GM12878 (cell line): Measurements from ENCODE around the gene VTN. TPM values are rescaled to one million over a fixed set of nuclear protein-coding genes. Genes with fewer than 3 reads are reported as not detected.

Experiments used
- ATF7 ChIP-seq: fragments of 450-650 bp; IDR thresholded peaks from 2 replicates; pipeline ENCODE4 v1.6.1; 2016; ENCODE audit warnings: low read depth, mild to moderate bottlenecking
- BHLHE40 ChIP-seq, 2 experiments: fragments of 450-650 bp in 1 of 2; IDR thresholded peaks; 2 replicates each; pipeline ENCODE4 v1.6.1; 2011 to 2017; ENCODE audit warnings: low read depth in 2 of 2, borderline replicate concordance in 1 of 2, improper control_type of control experiment in 1 of 2, low read length in 1 of 2, mild to moderate bottlenecking in 1 of 2
- DPF2 ChIP-seq: fragments of 450-650 bp; IDR thresholded peaks from 2 replicates; pipeline ENCODE4 v1.6.1; 2017; ENCODE audit warnings: mild to moderate bottlenecking
- EGR1 ChIP-seq, 2 experiments: IDR thresholded peaks; 1 replicate in 1 of 2; 2 replicates in 1 of 2; pipeline ENCODE4 v1.6.1; 2011 to 2012; ENCODE audit warnings: low read depth in 2 of 2, low read length in 2 of 2, borderline replicate concordance in 1 of 2, mild to moderate bottlenecking in 1 of 2, moderate library complexity in 1 of 2
- FOS ChIP-seq: IDR thresholded peaks from 3 replicates; pipeline ENCODE4 v1.6.1; 2011; ENCODE audit warnings: borderline replicate concordance; ENCODE audit not compliant: insufficient read length; ENCODE audit errors: extremely low read depth
- FOXK2 ChIP-seq: fragments of 450-650 bp; IDR thresholded peaks from 2 replicates; pipeline ENCODE4 v1.6.1; 2017; ENCODE audit warnings: mild to moderate bottlenecking, moderate library complexity
- GATAD2B ChIP-seq: fragments of 450-650 bp; conservative IDR thresholded peaks from 2 replicates; pipeline ENCODE4 v1.6.1; 2017; ENCODE audit warnings: low read depth, mild to moderate bottlenecking, moderate library complexity
- JUNB ChIP-seq: IDR thresholded peaks from 2 replicates; pipeline ENCODE4 v1.6.1; 2016; ENCODE audit warnings: antibody characterized with exemption, mild to moderate bottlenecking
- JUND ChIP-seq: IDR thresholded peaks from 2 replicates; pipeline ENCODE4 v1.6.1; 2012; ENCODE audit warnings: low read depth, mild to moderate bottlenecking, low read length, improper control_type of control experiment, moderate library complexity
- NR2C1 ChIP-seq: fragments of 450-650 bp; IDR thresholded peaks from 2 replicates; pipeline ENCODE4 v1.6.1; 2017; ENCODE audit warnings: antibody characterized with exemption, mild to moderate bottlenecking, moderate library complexity
- NR2C2 ChIP-seq: IDR thresholded peaks from 2 replicates; pipeline ENCODE4 v1.6.1; 2011; ENCODE audit warnings: borderline replicate concordance, low read depth; ENCODE audit not compliant: control insufficient read depth, insufficient read length
- POLR2AphosphoS5 ChIP-seq: IDR thresholded peaks from 2 replicates; pipeline ENCODE4 v1.6.1; 2011; ENCODE audit warnings: mild to moderate bottlenecking, low read length, inconsistent platforms
- RAD51 ChIP-seq: fragments of 450-650 bp; IDR thresholded peaks from 2 replicates; pipeline ENCODE4 v1.6.1; 2016; ENCODE audit warnings: moderate library complexity, mild to moderate bottlenecking, inconsistent platforms
- RB1 ChIP-seq: fragments of 450-650 bp; formaldehyde crosslinking; IDR thresholded peaks from 2 replicates; pipeline ENCODE4 v1.6.1; 2017; ENCODE audit warnings: mild to moderate bottlenecking, borderline replicate concordance
- RFX5 ChIP-seq: IDR thresholded peaks from 2 replicates; pipeline ENCODE4 v1.6.1; 2011; ENCODE audit warnings: low read depth, low read length, improper control_type of control experiment
- SMAD1 ChIP-seq: fragments of 450-650 bp; IDR thresholded peaks from 2 replicates; pipeline ENCODE4 v1.6.1; 2018; ENCODE audit warnings: mild to moderate bottlenecking, low read depth; ENCODE audit not compliant: partially characterized antibody
- SPI1 ChIP-seq: IDR thresholded peaks from 2 replicates; pipeline ENCODE4 v1.6.1; 2011; ENCODE audit warnings: low read depth, mild to moderate bottlenecking, low read length, moderate library complexity, borderline replicate concordance; ENCODE audit not compliant: insufficient read depth
- SUPT20H ChIP-seq: IDR thresholded peaks from 2 replicates; pipeline ENCODE4 v1.6.1; 2011; ENCODE audit warnings: low read depth, mild to moderate bottlenecking, low read length, moderate library complexity, borderline replicate concordance; ENCODE audit not compliant: control insufficient read depth
- SUZ12 ChIP-seq: fragments of 200-600 bp; sonication (generic); IDR thresholded peaks from one replicate; pipeline ENCODE4 v1.6.1; 2018; ENCODE audit warnings: antibody characterized with exemption, mild to moderate bottlenecking; ENCODE audit not compliant: unreplicated experiment
- TCF3 ChIP-seq: IDR thresholded peaks from 2 replicates; pipeline ENCODE4 v1.6.1; 2012; ENCODE audit warnings: low read depth, mild to moderate bottlenecking, low read length, borderline replicate concordance; ENCODE audit not compliant: insufficient read depth
- TCF7 ChIP-seq: IDR thresholded peaks from 2 replicates; pipeline ENCODE4 v1.6.1; 2014; ENCODE audit warnings: antibody characterized with exemption, borderline replicate concordance
- ZNF24 ChIP-seq: fragments of 450-650 bp; IDR thresholded peaks from 2 replicates; pipeline ENCODE4 v1.6.1; 2017; ENCODE audit warnings: antibody characterized with exemption, mild to moderate bottlenecking
- polyA plus RNA-seq, 11 experiments: library from polyadenylated mRNA; depleted of rRNA in 4 of 11; unstranded in 6 of 11; stranded (reverse) in 5 of 11; fragments of >200 nt; fragmentation: Nextera tagmentation in 4 of 11; fragmentation: Illumina TruSeq in 1 of 11; extraction: Ambion mirVana in 4 of 11; extraction: Trizol in 1 of 11; gene quantifications; 1 replicate in 1 of 11; 2 replicates in 10 of 11; pipeline versions ENCODE4 v1.2.1 to v1.2.3, GENCODE V29; 2011 to 2016; ENCODE audit warnings: inconsistent platforms in 2 of 11, missing spikeins in 2 of 11, low read depth in 1 of 11
- total RNA-seq, 4 experiments: library from RNA; depleted of rRNA in 3 of 4; stranded (reverse); fragments of >200 nt in 3 of 4; fragmentation: Illumina TruSeq in 1 of 4; extraction: Trizol in 1 of 4; gene quantifications; 2 replicates each; pipeline versions ENCODE4 v1.2.1 to v1.2.3, GENCODE V29; 2013 to 2021
- TF ChIP-seq, protein P1 (sequence below): IDR thresholded peaks from 2 replicates; pipeline ENCODE4 v1.6.1; 2011; ENCODE audit warnings: low read depth, low read length, improper control_type of control experiment, borderline replicate concordance
- TF ChIP-seq, protein P2 (sequence below): IDR thresholded peaks from 2 replicates; pipeline ENCODE4 v1.6.1; 2012; ENCODE audit warnings: low read length, inconsistent platforms
- TF ChIP-seq, protein P3 (sequence below): fragments of 450-650 bp; IDR thresholded peaks from 2 replicates; pipeline ENCODE4 v1.6.1; 2017; ENCODE audit warnings: borderline replicate concordance
- TF ChIP-seq, protein P4 (sequence below): fragments of 450-650 bp; IDR thresholded peaks from 2 replicates; pipeline ENCODE4 v1.6.1; 2017; ENCODE audit warnings: mild to moderate bottlenecking, low read depth, inconsistent platforms; ENCODE audit not compliant: poor library complexity, severe bottlenecking

The VTN gene
- total and polyA plus RNA-seq, 10 of the 15 experiments (the other 5 are each of a cell fraction or from before 2014, with no cell fraction given), result 0.04 to 1.3 (median 0.13) TPM; not detected in 5

DNA sequence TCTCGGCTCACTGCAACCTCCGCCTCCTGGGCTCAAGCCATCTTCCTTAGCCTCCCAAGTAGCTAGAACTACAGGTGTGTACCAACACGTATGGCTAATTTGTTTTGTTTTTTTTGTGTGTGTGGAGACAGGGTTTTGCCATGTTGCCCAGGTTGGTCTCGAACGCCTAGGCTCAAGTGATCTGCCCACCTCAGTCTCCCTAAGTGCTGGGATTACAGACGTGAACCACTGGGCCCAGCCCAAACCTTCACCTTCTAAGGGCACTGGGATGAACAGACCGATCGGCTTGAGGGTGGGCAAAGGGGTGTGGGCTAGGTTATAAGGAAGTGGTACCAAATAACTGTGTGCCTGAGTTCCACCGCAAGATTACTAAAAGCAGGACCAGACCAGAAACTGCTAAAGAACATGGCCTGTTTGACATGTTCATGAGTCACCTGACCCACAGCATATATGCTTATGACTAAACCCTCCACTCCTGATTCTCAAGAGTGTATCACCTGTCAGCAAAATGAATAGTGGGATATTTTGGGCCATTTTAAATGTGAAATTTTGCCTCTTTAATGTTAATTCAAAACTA lies 43.0 kb downstream of the VTN start (continued):
- TF ChIP-seq, protein P1, sequence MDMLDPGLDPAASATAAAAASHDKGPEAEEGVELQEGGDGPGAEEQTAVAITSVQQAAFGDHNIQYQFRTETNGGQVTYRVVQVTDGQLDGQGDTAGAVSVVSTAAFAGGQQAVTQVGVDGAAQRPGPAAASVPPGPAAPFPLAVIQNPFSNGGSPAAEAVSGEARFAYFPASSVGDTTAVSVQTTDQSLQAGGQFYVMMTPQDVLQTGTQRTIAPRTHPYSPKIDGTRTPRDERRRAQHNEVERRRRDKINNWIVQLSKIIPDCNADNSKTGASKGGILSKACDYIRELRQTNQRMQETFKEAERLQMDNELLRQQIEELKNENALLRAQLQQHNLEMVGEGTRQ, result peak; percentile 9; the same call in 1 of the 2 replicates
- no peak for TF ChIP-seq FOS
- TF ChIP-seq GATAD2B, result no peak
- no peak for TF ChIP-seq JUND
- no peak for TF ChIP-seq SUZ12
- TF ChIP-seq TCF7, result no peak
- TF ChIP-seq ATF7, result 0 out of 2 replicates have a peak, but pooled peaks have one; percentile 37
- TF ChIP-seq TCF3, result no peak
- TF ChIP-seq, protein P2, sequence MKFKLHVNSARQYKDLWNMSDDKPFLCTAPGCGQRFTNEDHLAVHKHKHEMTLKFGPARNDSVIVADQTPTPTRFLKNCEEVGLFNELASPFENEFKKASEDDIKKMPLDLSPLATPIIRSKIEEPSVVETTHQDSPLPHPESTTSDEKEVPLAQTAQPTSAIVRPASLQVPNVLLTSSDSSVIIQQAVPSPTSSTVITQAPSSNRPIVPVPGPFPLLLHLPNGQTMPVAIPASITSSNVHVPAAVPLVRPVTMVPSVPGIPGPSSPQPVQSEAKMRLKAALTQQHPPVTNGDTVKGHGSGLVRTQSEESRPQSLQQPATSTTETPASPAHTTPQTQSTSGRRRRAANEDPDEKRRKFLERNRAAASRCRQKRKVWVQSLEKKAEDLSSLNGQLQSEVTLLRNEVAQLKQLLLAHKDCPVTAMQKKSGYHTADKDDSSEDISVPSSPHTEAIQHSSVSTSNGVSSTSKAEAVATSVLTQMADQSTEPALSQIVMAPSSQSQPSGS, result peak; percentile 48; the same call in 1 of the 2 replicates
- no peak for TF ChIP-seq EGR1 (IDR thresholded peaks at IDR 0.05; ENCODE audit: borderline replicate concordance in 1 of 2, low read depth in 2 of 2, low read length in 2 of 2)
- TF ChIP-seq SMAD1, result no peak
- TF ChIP-seq RAD51, result peak; percentile 77
- peak; percentile 41 for TF ChIP-seq DPF2
- no peak for TF ChIP-seq RB1
- no peak for TF ChIP-seq NR2C2
- TF ChIP-seq RFX5, result no peak
- TF ChIP-seq SUPT20H, result no peak
- TF ChIP-seq, protein P3, sequence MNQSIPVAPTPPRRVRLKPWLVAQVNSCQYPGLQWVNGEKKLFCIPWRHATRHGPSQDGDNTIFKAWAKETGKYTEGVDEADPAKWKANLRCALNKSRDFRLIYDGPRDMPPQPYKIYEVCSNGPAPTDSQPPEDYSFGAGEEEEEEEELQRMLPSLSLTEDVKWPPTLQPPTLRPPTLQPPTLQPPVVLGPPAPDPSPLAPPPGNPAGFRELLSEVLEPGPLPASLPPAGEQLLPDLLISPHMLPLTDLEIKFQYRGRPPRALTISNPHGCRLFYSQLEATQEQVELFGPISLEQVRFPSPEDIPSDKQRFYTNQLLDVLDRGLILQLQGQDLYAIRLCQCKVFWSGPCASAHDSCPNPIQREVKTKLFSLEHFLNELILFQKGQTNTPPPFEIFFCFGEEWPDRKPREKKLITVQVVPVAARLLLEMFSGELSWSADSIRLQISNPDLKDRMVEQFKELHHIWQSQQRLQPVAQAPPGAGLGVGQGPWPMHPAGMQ, result no peak
- no peak for TF ChIP-seq FOXK2
- no peak for TF ChIP-seq POLR2AphosphoS5
- TF ChIP-seq, protein P4, sequence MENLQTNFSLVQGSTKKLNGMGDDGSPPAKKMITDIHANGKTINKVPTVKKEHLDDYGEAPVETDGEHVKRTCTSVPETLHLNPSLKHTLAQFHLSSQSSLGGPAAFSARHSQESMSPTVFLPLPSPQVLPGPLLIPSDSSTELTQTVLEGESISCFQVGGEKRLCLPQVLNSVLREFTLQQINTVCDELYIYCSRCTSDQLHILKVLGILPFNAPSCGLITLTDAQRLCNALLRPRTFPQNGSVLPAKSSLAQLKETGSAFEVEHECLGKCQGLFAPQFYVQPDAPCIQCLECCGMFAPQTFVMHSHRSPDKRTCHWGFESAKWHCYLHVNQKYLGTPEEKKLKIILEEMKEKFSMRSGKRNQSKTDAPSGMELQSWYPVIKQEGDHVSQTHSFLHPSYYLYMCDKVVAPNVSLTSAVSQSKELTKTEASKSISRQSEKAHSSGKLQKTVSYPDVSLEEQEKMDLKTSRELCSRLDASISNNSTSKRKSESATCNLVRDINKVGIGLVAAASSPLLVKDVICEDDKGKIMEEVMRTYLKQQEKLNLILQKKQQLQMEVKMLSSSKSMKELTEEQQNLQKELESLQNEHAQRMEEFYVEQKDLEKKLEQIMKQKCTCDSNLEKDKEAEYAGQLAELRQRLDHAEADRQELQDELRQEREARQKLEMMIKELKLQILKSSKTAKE, result peak; percentile 73
- TF ChIP-seq BHLHE40 (IDR thresholded peaks at IDR 0.05; ENCODE audit: borderline replicate concordance in 1 of 2, low read depth in 2 of 2, low read length in 1 of 2), result peak; percentile 49 to 74; a peak in 2 of 4 replicates
- no peak for TF ChIP-seq NR2C1
- no peak for TF ChIP-seq ZNF24
- peak; percentile 83 for TF ChIP-seq JUNB
- TF ChIP-seq SPI1, result peak; percentile 88
